Measurements from ENCODE around the gene RNF220. TPM values are rescaled to one million over a fixed set of nuclear protein-coding genes. Genes with fewer than 3 reads are reported as not detected.

RNF220 gene
- total and polyA plus RNA-seq, 9 of the 15 experiments (the other 6 are each of a cell fraction or from before 2014, with no cell fraction given), result 5.1 to 117 (median 66.9) TPM

DNA sequence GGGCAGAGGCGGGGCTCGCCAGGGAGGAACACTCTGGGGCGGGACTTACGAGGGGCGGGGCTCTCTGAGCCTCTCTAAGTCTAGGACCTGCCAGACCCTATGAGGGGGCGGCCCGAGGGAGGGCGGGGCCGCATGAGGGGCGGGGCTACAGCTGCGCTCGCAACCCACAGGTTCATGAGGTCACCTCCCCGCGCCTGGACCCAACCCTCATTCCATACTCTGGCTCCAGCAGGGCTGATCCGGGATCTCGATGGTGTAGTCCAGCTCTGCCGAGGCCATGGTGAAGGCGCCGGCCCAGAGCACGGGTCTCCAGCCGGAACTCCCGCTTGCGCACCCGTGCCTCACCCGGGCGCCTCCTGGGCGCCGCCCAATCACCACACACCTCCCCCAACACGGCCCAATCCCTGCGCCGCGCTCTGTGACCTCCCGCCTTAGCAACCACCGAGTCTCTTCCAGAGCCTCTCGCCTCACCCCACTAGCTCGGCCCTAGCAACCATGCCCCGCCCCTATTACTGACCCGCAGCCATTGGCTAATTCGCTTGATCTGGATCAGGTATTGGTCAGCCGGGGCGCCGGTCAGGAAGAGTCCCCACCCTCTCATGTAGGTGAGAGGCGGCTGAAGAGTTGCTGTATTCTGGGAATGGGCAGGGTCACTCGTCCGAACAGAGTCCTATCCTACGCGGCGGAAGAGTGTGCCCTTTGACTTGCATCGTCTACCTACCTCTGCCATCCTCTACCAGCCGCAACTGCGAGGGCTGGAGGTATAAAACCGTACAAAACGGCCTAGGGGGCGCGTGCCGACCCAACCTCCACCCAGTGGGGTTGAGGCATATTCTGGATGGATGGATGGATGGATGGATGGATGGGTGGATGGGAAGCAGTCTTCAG, 269.3 kb downstream of the RNF220 start, which contains the start of the genes ARMH1 and TMEM53 (continued):
- TF ChIP-seq, protein P1, sequence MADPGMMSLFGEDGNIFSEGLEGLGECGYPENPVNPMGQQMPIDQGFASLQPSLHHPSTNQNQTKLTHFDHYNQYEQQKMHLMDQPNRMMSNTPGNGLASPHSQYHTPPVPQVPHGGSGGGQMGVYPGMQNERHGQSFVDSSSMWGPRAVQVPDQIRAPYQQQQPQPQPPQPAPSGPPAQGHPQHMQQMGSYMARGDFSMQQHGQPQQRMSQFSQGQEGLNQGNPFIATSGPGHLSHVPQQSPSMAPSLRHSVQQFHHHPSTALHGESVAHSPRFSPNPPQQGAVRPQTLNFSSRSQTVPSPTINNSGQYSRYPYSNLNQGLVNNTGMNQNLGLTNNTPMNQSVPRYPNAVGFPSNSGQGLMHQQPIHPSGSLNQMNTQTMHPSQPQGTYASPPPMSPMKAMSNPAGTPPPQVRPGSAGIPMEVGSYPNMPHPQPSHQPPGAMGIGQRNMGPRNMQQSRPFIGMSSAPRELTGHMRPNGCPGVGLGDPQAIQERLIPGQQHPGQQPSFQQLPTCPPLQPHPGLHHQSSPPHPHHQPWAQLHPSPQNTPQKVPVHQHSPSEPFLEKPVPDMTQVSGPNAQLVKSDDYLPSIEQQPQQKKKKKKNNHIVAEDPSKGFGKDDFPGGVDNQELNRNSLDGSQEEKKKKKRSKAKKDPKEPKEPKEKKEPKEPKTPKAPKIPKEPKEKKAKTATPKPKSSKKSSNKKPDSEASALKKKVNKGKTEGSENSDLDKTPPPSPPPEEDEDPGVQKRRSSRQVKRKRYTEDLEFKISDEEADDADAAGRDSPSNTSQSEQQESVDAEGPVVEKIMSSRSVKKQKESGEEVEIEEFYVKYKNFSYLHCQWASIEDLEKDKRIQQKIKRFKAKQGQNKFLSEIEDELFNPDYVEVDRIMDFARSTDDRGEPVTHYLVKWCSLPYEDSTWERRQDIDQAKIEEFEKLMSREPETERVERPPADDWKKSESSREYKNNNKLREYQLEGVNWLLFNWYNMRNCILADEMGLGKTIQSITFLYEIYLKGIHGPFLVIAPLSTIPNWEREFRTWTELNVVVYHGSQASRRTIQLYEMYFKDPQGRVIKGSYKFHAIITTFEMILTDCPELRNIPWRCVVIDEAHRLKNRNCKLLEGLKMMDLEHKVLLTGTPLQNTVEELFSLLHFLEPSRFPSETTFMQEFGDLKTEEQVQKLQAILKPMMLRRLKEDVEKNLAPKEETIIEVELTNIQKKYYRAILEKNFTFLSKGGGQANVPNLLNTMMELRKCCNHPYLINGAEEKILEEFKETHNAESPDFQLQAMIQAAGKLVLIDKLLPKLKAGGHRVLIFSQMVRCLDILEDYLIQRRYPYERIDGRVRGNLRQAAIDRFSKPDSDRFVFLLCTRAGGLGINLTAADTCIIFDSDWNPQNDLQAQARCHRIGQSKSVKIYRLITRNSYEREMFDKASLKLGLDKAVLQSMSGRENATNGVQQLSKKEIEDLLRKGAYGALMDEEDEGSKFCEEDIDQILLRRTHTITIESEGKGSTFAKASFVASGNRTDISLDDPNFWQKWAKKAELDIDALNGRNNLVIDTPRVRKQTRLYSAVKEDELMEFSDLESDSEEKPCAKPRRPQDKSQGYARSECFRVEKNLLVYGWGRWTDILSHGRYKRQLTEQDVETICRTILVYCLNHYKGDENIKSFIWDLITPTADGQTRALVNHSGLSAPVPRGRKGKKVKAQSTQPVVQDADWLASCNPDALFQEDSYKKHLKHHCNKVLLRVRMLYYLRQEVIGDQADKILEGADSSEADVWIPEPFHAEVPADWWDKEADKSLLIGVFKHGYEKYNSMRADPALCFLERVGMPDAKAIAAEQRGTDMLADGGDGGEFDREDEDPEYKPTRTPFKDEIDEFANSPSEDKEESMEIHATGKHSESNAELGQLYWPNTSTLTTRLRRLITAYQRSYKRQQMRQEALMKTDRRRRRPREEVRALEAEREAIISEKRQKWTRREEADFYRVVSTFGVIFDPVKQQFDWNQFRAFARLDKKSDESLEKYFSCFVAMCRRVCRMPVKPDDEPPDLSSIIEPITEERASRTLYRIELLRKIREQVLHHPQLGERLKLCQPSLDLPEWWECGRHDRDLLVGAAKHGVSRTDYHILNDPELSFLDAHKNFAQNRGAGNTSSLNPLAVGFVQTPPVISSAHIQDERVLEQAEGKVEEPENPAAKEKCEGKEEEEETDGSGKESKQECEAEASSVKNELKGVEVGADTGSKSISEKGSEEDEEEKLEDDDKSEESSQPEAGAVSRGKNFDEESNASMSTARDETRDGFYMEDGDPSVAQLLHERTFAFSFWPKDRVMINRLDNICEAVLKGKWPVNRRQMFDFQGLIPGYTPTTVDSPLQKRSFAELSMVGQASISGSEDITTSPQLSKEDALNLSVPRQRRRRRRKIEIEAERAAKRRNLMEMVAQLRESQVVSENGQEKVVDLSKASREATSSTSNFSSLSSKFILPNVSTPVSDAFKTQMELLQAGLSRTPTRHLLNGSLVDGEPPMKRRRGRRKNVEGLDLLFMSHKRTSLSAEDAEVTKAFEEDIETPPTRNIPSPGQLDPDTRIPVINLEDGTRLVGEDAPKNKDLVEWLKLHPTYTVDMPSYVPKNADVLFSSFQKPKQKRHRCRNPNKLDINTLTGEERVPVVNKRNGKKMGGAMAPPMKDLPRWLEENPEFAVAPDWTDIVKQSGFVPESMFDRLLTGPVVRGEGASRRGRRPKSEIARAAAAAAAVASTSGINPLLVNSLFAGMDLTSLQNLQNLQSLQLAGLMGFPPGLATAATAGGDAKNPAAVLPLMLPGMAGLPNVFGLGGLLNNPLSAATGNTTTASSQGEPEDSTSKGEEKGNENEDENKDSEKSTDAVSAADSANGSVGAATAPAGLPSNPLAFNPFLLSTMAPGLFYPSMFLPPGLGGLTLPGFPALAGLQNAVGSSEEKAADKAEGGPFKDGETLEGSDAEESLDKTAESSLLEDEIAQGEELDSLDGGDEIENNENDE (IDR thresholded peaks at IDR 0.05; ENCODE audit: low read depth, low read length), result no peak
- TF ChIP-seq KHSRP (IDR thresholded peaks at IDR 0.05) (no peak), SLC30A9 (CRISPR knock-in tag; IDR thresholded peaks at IDR 0.05) (no peak), SNIP1 (IDR thresholded peaks at IDR 0.05; ENCODE audit: low read depth) (no peak), SMARCA5 (IDR thresholded peaks at IDR 0.05) (no peak), ZNF507 (tag; conservative IDR thresholded peaks at IDR 0.05) (no peak), ZKSCAN8 (CRISPR knock-in tag; IDR thresholded peaks at IDR 0.05) (no peak), MTA1 (IDR thresholded peaks at IDR 0.05; ENCODE audit: borderline replicate concordance) (peak; percentile 81), SAFB (IDR thresholded peaks at IDR 0.05; ENCODE audit: borderline replicate concordance, low read depth, low read length) (no peak)
- TF ChIP-seq, protein P2, sequence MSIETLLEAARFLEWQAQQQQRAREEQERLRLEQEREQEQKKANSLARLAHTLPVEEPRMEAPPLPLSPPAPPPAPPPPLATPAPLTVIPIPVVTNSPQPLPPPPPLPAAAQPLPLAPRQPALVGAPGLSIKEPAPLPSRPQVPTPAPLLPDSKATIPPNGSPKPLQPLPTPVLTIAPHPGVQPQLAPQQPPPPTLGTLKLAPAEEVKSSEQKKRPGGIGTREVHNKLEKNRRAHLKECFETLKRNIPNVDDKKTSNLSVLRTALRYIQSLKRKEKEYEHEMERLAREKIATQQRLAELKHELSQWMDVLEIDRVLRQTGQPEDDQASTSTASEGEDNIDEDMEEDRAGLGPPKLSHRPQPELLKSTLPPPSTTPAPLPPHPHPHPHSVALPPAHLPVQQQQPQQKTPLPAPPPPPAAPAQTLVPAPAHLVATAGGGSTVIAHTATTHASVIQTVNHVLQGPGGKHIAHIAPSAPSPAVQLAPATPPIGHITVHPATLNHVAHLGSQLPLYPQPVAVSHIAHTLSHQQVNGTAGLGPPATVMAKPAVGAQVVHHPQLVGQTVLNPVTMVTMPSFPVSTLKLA (conservative IDR thresholded peaks at IDR 0.05), result peak; percentile 60 to 84
- TF ChIP-seq, protein P3, sequence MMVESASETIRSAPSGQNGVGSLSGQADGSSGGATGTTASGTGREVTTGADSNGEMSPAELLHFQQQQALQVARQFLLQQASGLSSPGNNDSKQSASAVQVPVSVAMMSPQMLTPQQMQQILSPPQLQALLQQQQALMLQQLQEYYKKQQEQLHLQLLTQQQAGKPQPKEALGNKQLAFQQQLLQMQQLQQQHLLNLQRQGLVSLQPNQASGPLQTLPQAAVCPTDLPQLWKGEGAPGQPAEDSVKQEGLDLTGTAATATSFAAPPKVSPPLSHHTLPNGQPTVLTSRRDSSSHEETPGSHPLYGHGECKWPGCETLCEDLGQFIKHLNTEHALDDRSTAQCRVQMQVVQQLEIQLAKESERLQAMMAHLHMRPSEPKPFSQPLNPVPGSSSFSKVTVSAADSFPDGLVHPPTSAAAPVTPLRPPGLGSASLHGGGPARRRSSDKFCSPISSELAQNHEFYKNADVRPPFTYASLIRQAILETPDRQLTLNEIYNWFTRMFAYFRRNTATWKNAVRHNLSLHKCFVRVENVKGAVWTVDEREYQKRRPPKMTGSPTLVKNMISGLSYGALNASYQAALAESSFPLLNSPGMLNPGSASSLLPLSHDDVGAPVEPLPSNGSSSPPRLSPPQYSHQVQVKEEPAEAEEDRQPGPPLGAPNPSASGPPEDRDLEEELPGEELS (CRISPR knock-in tag; IDR thresholded peaks at IDR 0.05; ENCODE audit: borderline replicate concordance), result no peak

Measured in K562 (cell line).